Measurements from ENCODE around the gene GCAT.

GCAT gene

GRCh38 chr22:37807410-37808293 lies at the start of gene GCAT:
Gene GCAT, plus strand, starts transcription at chr22:37807934. Its CDS starts 34 bp downstream, at chr22:37807968.
- DNase-seq: peak; percentile 93

GRCh38 chr22:37758694-37759093 lies 49.0 kb upstream of the GCAT start:
- no peak for DNase-seq

- no peak for DNase-seq
Measured at GRCh38 chr22:37759281-37759680, 48.5 kb upstream of the GCAT start.

- no peak for DNase-seq
Measured at GRCh38 chr22:37760152-37760551, 47.6 kb upstream of the GCAT start.

GRCh38 chr22:37762389-37762836 lies 45.3 kb upstream of the GCAT start:
- DNase-seq: no peak

GRCh38 chr22:37763012-37763411 lies 44.7 kb upstream of the GCAT start:
- no peak for DNase-seq

GRCh38 chr22:37763652-37764051 lies 44.1 kb upstream of the GCAT start:
- DNase-seq: no peak

- DNase-seq: no peak
Measured at GRCh38 chr22:37764622-37765021, 43.1 kb upstream of the GCAT start.

- no peak for DNase-seq
Measured at GRCh38 chr22:37765498-37765897, 42.2 kb upstream of the GCAT start.

GRCh38 chr22:37765953-37766576 lies 41.7 kb upstream of the GCAT start:
- DNase-seq: no peak

- no peak for DNase-seq
Measured at GRCh38 chr22:37768273-37768672, 39.5 kb upstream of the GCAT start.

GRCh38 chr22:37769056-37769455 lies 38.7 kb upstream of the GCAT start:
- no peak for DNase-seq

- DNase-seq: no peak
Measured at GRCh38 chr22:37771081-37771480, 36.7 kb upstream of the GCAT start.

GRCh38 chr22:37771702-37772427 lies 35.9 kb upstream of the GCAT start:
- no peak for DNase-seq

- no peak for DNase-seq
Measured at GRCh38 chr22:37774728-37775127, 33.0 kb upstream of the GCAT start.

- no peak for DNase-seq
Measured at GRCh38 chr22:37775785-37776638, 31.7 kb upstream of the GCAT start.

GRCh38 chr22:37776639-37777005 lies 31.1 kb upstream of the GCAT start:
- DNase-seq: no peak

GRCh38 chr22:37777122-37777687 lies 30.5 kb upstream of the GCAT start:
- peak; percentile 22 for DNase-seq

GRCh38 chr22:37778370-37779009 lies 29.2 kb upstream of the GCAT start:
- DNase-seq: no peak

- no peak for DNase-seq
Measured at GRCh38 chr22:37781434-37782059, 26.2 kb upstream of the GCAT start.
